Stimulated activated CD8-positive, alpha-beta memory T cell treated with anti-CD3 and anti-CD28 coated beads, Interleukin-12 subunit alpha, Interleukin-12 subunit beta, amount 100 ng/mL, for 24 hours (primary cell): ENCODE data around the gene PLCH2.
A peak's percentile ranks its signal among the peaks of the same experiment; 100 is the strongest.

Experiments
- DNase-seq: peaks from one replicate; pipeline ENCODE4 v3.0.0-alpha.2; 2020; ENCODE audit errors: extremely low read depth

Gene PLCH2

GRCh38 chr1:2514863-2515762, 39.0 kb downstream of the PLCH2 start:
- no peak for DNase-seq

- no peak for DNase-seq
Observed at GRCh38 chr1:2515763-2516080, 39.6 kb downstream of the PLCH2 start.

- no peak for DNase-seq
Observed at GRCh38 chr1:2516124-2516523, 40.0 kb downstream of the PLCH2 start.

GRCh38 chr1:2516946-2517345, 40.9 kb downstream of the PLCH2 start:
- no peak for DNase-seq

- no peak for DNase-seq
Observed at GRCh38 chr1:2517966-2518365, 41.9 kb downstream of the PLCH2 start.

GRCh38 chr1:2518528-2518927, 42.4 kb downstream of the PLCH2 start:
- DNase-seq, result no peak

GRCh38 chr1:2519029-2519685, 43.1 kb downstream of the PLCH2 start:
- no peak for DNase-seq

- no peak for DNase-seq
Observed at GRCh38 chr1:2519729-2520128, 43.6 kb downstream of the PLCH2 start.

- no peak for DNase-seq
Observed at GRCh38 chr1:2520206-2520605, 44.1 kb downstream of the PLCH2 start.

- DNase-seq, result no peak
Observed at GRCh38 chr1:2520806-2521205, 44.7 kb downstream of the PLCH2 start.

- DNase-seq, result no peak
Observed at GRCh38 chr1:2522230-2522629, 46.1 kb downstream of the PLCH2 start.

GRCh38 chr1:2523191-2523890, 47.3 kb downstream of the PLCH2 start:
- DNase-seq, result no peak

- no peak for DNase-seq
Observed at GRCh38 chr1:2523891-2524609, 48.0 kb downstream of the PLCH2 start.

- DNase-seq, result no peak
Observed at GRCh38 chr1:2525572-2525919, 49.5 kb downstream of the PLCH2 start.

- DNase-seq, result peak; percentile 79
Observed at GRCh38 chr1:2525920-2526823, 50.1 kb downstream of the PLCH2 start, which contains the start of gene PANK4. Gene PANK4 (minus strand): TSS chr1:2526596. CDS start chr1:2526587, 9 bp downstream.

GRCh38 chr1:2526824-2527555, 50.9 kb downstream of the PLCH2 start:
- no peak for DNase-seq

GRCh38 chr1:2527556-2527860, 51.4 kb downstream of the PLCH2 start:
- no peak for DNase-seq

GRCh38 chr1:2528016-2528415, 51.9 kb downstream of the PLCH2 start:
- DNase-seq, result no peak

GRCh38 chr1:2528611-2528965, 52.5 kb downstream of the PLCH2 start:
- DNase-seq, result no peak

GRCh38 chr1:2528966-2529783, 53.1 kb downstream of the PLCH2 start:
- DNase-seq, result no peak
